HepG2 (cell line): Measurements from ENCODE around the gene FNDC8. TPM values are rescaled to one million over a fixed set of nuclear protein-coding genes. Genes with fewer than 3 reads are reported as not detected.

ENCODE experiments used
- CSRNP2 ChIP-seq: sonication (generic); formaldehyde crosslinking; conservative IDR thresholded peaks from 2 replicates; pipeline ENCODE4 v1.8.0; 2022; ENCODE audit warnings: low read depth, missing genetic modification reagents
- ETV6 ChIP-seq: sonication (generic); formaldehyde crosslinking; conservative IDR thresholded peaks from 2 replicates; pipeline ENCODE4 v1.4.0; 2020; ENCODE audit warnings: missing genetic modification reagents
- GATA4 ChIP-seq: sonication (generic); IDR thresholded peaks from 2 replicates; pipeline ENCODE4 v1.6.1; 2016; ENCODE audit warnings: antibody characterized with exemption, low read depth, borderline replicate concordance
- MYNN ChIP-seq: sonication (generic); formaldehyde crosslinking; IDR thresholded peaks from 2 replicates; pipeline ENCODE4 v1.4.0; 2020; ENCODE audit warnings: mild to moderate bottlenecking, low read depth, missing genetic modification reagents
- MZF1 ChIP-seq: sonication (generic); formaldehyde crosslinking; IDR thresholded peaks from 2 replicates; pipeline ENCODE4 v1.8.1; 2023; ENCODE audit warnings: mild to moderate bottlenecking, missing genetic modification reagents, borderline replicate concordance
- RBM39 ChIP-seq: fragments of 200-400 bp; formaldehyde crosslinking; IDR thresholded peaks from one replicate; pipeline ENCODE4 v1.6.1; 2018; ENCODE audit warnings: antibody characterized with exemption, mild to moderate bottlenecking, low read depth, low read length; ENCODE audit not compliant: poor library complexity, severe bottlenecking
- UBTF ChIP-seq: sonication (generic); formaldehyde crosslinking; IDR thresholded peaks from 2 replicates; pipeline ENCODE4 v1.4.0; 2020; ENCODE audit warnings: mild to moderate bottlenecking, missing genetic modification reagents
- ZFP82 ChIP-seq: sonication (generic); formaldehyde crosslinking; IDR thresholded peaks from 2 replicates; pipeline ENCODE4 v1.5.1; 2020; ENCODE audit warnings: mild to moderate bottlenecking, missing genetic modification reagents, borderline replicate concordance
- ZNF180 ChIP-seq: sonication (generic); formaldehyde crosslinking; IDR thresholded peaks from 2 replicates; pipeline ENCODE4 v1.4.0; 2020; ENCODE audit warnings: low read depth, missing genetic modification reagents, borderline replicate concordance
- ZNF20 ChIP-seq: sonication (generic); formaldehyde crosslinking; IDR thresholded peaks from 2 replicates; pipeline ENCODE4 v1.4.0; 2020; ENCODE audit warnings: mild to moderate bottlenecking, moderate library complexity, missing genetic modification reagents
- ZNF280D ChIP-seq: sonication (generic); formaldehyde crosslinking; IDR thresholded peaks from 2 replicates; pipeline ENCODE4 v1.5.1; 2020; ENCODE audit warnings: mild to moderate bottlenecking, missing genetic modification reagents
- ZNF33B ChIP-seq: sonication (generic); formaldehyde crosslinking; IDR thresholded peaks from 2 replicates; pipeline ENCODE4 v1.5.1; 2020; ENCODE audit warnings: mild to moderate bottlenecking, missing genetic modification reagents
- ZNF615 ChIP-seq: sonication (generic); formaldehyde crosslinking; IDR thresholded peaks from 2 replicates; pipeline ENCODE4 v1.5.0; 2020; ENCODE audit warnings: mild to moderate bottlenecking, missing genetic modification reagents, borderline replicate concordance
- ZNF687 ChIP-seq: sonication (generic); formaldehyde crosslinking; IDR thresholded peaks from 2 replicates; pipeline ENCODE4 v1.5.1; 2020; ENCODE audit warnings: mild to moderate bottlenecking, missing genetic modification reagents, moderate library complexity
- ZXDC ChIP-seq: sonication (generic); formaldehyde crosslinking; IDR thresholded peaks from 2 replicates; pipeline ENCODE4 v1.5.0; 2020; ENCODE audit warnings: mild to moderate bottlenecking, missing genetic modification reagents
- polyA plus RNA-seq, 8 experiments: library from polyadenylated mRNA; depleted of rRNA in 3 of 8; stranded (reverse) in 7 of 8; unstranded in 1 of 8; fragments of >200 nt; fragmentation: Illumina TruSeq in 4 of 8; extraction: Trizol in 4 of 8; gene quantifications; 2 replicates each; pipeline versions ENCODE4 v1.2.1 to v1.2.3, GENCODE V29; 2011 to 2016; ENCODE audit warnings: low read depth in 4 of 8, missing spikeins in 1 of 8, mixed read lengths in 1 of 8; ENCODE audit not compliant: insufficient read depth in 1 of 8
- total RNA-seq, 5 experiments: library from RNA; depleted of rRNA; stranded (reverse); fragments of >200 nt; fragmentation: Illumina TruSeq; extraction: Trizol; gene quantifications; 2 replicates each; pipeline ENCODE4 v1.2.3, GENCODE V29; 2016; ENCODE audit warnings: low read depth in 1 of 5

The FNDC8 gene
- total and polyA plus RNA-seq, 2 of the 13 experiments (the other 11 are each of a cell fraction or from before 2014, with no cell fraction given): not detected

GRCh38 chr17:35088356-35088880 is 33.0 kb upstream of the FNDC8 start (continued):
- TF ChIP-seq RBM39: no peak
- TF ChIP-seq ZNF615 (CRISPR knock-in tag): no peak
- TF ChIP-seq ZNF33B (CRISPR knock-in tag): no peak
- no peak for TF ChIP-seq MYNN (CRISPR knock-in tag)
- TF ChIP-seq ETV6: no peak
- TF ChIP-seq ZXDC: no peak
- no peak for TF ChIP-seq ZFP82 (CRISPR knock-in tag)
- no peak for TF ChIP-seq ZNF280D (CRISPR knock-in tag)
- no peak for TF ChIP-seq GATA4
- no peak for TF ChIP-seq ZNF180 (CRISPR knock-in tag)
- TF ChIP-seq MZF1 (CRISPR knock-in tag): no peak
- TF ChIP-seq ZNF687 (CRISPR knock-in tag): peak; percentile 75
- TF ChIP-seq CSRNP2 (CRISPR knock-in tag): no peak
- TF ChIP-seq UBTF (CRISPR knock-in tag): peak; percentile 13; the same call in 1 of the 2 replicates
- TF ChIP-seq ZNF20 (CRISPR knock-in tag): no peak
